MCF 10A (cell line): Measurements from ENCODE around the gene DUSP23. TPM values are rescaled to one million over a fixed set of nuclear protein-coding genes. Genes with fewer than 3 reads are reported as not detected.

Source experiments
- BruUV-seq: library from RNA; stranded (reverse); fragments of 400-500 nt; replicated peaks from 2 replicates; lab custom pipeline; 2021; lab: Mats Ljungman, UMichigan
- CTCF ChIA-PET: fragments of 300-600 bp; sonication (Branson Sonifier 250); formaldehyde crosslinking; extraction: SDS; loops from one replicate; lab custom pipeline; 2021; ENCODE audit warnings: antibody characterized with exemption, inconsistent platforms; lab: Yijun Ruan, JAX
- POLR2A ChIA-PET: fragments of 300-600, 350-650 bp; sonication (Branson Sonifier 250); formaldehyde crosslinking; extraction: SDS; loops from one replicate; lab custom pipeline; 2020; ENCODE audit warnings: antibody characterized with exemption, inconsistent platforms; lab: Yijun Ruan, JAX
- DNase-seq: peaks from one replicate; pipeline ENCODE4 v3.0.0-alpha.2; 2018; ENCODE audit not compliant: unreplicated experiment
- H3K27ac Mint-ChIP-seq: one replicate; pipeline ENCODE4 v1.8.0; 2022; ENCODE audit warnings: mild to moderate bottlenecking, low read depth, mixed read lengths; ENCODE audit not compliant: unreplicated experiment
- H3K27me3 Mint-ChIP-seq: one replicate; pipeline ENCODE4 v1.8.0; 2022; ENCODE audit warnings: mixed read lengths; ENCODE audit not compliant: insufficient read depth, unreplicated experiment
- H3K36me3 Mint-ChIP-seq: one replicate; pipeline ENCODE4 v1.8.0; 2022; ENCODE audit warnings: mild to moderate bottlenecking, moderate library complexity, mixed read lengths; ENCODE audit not compliant: insufficient read depth, unreplicated experiment
- H3K4me1 Mint-ChIP-seq: one replicate; pipeline ENCODE4 v1.8.0; 2022; ENCODE audit warnings: mixed read lengths; ENCODE audit not compliant: insufficient read depth, unreplicated experiment
- H3K4me3 Mint-ChIP-seq: one replicate; pipeline ENCODE4 v1.8.0; 2022; ENCODE audit warnings: mild to moderate bottlenecking, moderate library complexity, mixed read lengths; ENCODE audit not compliant: unreplicated experiment
- H3K9me3 Mint-ChIP-seq: one replicate; pipeline ENCODE4 v1.8.0; 2022; ENCODE audit warnings: mixed read lengths; ENCODE audit not compliant: unreplicated experiment
- intact Hi-C: fragments of 100-400 bp; cut with micrococcal nuclease; formaldehyde crosslinking; loops from 2 replicates; pipeline ENCODE4 v1.14.1; 2022
- total RNA-seq: library from RNA; stranded (reverse); gene quantifications from 2 replicates; pipeline ENCODE4 v1.2.3, GENCODE V29; 2022
- TF ChIP-seq, protein P1 (sequence below): fragments of 200-600 bp; IDR thresholded peaks from one replicate; pipeline ENCODE4 v1.8.0; 2022; ENCODE audit warnings: antibody characterized with exemption, mild to moderate bottlenecking; ENCODE audit not compliant: unreplicated experiment

Gene DUSP23
- total RNA-seq, 1 experiment from 2014 or later = 178 TPM

DNA sequence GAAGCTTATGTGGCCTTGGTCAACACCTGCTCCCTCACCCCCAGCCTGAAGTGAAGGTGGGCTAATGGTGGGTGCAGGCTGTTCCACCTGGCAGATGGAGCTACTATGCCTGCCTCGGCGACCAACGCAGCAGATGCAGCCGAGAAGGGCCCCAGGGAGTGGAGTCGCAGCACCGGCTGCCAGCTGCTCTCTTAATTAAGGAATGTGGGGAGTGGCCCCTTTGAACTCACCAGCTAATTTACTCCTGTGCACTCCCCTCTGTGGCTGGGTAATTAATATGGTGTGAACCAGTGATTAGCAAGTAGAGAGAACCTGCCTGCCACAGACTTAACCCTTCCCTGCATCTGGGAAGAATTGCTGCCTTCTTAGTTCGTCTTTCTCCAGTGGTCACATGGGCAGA is 42.6 kb downstream of the DUSP23 start:
- TF ChIP-seq, protein P1, sequence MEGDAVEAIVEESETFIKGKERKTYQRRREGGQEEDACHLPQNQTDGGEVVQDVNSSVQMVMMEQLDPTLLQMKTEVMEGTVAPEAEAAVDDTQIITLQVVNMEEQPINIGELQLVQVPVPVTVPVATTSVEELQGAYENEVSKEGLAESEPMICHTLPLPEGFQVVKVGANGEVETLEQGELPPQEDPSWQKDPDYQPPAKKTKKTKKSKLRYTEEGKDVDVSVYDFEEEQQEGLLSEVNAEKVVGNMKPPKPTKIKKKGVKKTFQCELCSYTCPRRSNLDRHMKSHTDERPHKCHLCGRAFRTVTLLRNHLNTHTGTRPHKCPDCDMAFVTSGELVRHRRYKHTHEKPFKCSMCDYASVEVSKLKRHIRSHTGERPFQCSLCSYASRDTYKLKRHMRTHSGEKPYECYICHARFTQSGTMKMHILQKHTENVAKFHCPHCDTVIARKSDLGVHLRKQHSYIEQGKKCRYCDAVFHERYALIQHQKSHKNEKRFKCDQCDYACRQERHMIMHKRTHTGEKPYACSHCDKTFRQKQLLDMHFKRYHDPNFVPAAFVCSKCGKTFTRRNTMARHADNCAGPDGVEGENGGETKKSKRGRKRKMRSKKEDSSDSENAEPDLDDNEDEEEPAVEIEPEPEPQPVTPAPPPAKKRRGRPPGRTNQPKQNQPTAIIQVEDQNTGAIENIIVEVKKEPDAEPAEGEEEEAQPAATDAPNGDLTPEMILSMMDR = no peak
- Mint-ChIP-seq H3K4me3 (no peak overlapping the region), H3K27ac (no peak overlapping the region), H3K9me3 (no peaks in the 10 kb centered on the region), H3K36me3 (no peaks in the 10 kb centered on the region), H3K4me1 (peaks cover 5% of the 10 kb centered on the region), H3K27me3 (peaks cover 16% of the 10 kb centered on the region)
- CTCF ChIA-PET = interaction anchor here (0.7 to 2.9 kb wide), 6 partner anchors 9 to 69 kb away, joined by 3 to 17 read pairs (median 5); no protein-coding TSS in a partner anchor
- no TSS peak for BruUV-seq
- POLR2A ChIA-PET = no interaction called here
- DNase-seq = no peak
- intact Hi-C loops = no loop called here

DNA sequence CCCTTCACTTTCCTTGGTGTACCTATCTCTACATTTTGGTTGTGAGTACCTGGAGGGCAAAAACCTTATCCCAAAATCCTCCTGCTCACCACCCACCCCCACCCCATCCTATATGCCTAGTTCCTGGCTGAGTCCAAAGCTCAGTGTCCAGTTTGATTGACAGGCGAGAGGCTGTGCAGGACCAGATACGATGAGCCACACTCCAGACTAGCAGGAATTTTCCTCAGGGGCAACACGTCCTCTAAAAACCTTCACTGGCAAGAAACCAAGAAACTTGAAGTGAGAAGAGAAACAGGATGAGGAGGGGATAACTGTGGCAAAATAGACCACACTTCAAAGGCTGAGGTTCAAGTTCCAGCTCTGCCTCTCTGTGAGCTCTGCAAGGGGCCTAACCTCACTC is 44.8 kb downstream of the DUSP23 start:
- CTCF ChIA-PET = interaction anchor here (0.6 to 3.3 kb wide), 5 partner anchors 21 to 67 kb away, joined by 3 to 23 read pairs (median 5); no protein-coding TSS in a partner anchor
- TF ChIP-seq, protein P1 = no peak
- no peak overlapping the region for H3K4me3 Mint-ChIP-seq
- no TSS peak for BruUV-seq
- intact Hi-C loops = no loop called here
- POLR2A ChIA-PET = interaction anchor here (0.6 kb wide), 1 partner anchor 181 kb away, joined by 3 read pairs; no protein-coding TSS in a partner anchor
- DNase-seq = no peak
- H3K27me3 Mint-ChIP-seq = peaks cover 16% of the 10 kb centered on the region
- H3K4me1 Mint-ChIP-seq = peaks cover 5% of the 10 kb centered on the region
- no peaks in the 10 kb centered on the region for H3K9me3 Mint-ChIP-seq
- no peaks in the 10 kb centered on the region for H3K36me3 Mint-ChIP-seq
- H3K27ac Mint-ChIP-seq = no peak overlapping the region

DNA sequence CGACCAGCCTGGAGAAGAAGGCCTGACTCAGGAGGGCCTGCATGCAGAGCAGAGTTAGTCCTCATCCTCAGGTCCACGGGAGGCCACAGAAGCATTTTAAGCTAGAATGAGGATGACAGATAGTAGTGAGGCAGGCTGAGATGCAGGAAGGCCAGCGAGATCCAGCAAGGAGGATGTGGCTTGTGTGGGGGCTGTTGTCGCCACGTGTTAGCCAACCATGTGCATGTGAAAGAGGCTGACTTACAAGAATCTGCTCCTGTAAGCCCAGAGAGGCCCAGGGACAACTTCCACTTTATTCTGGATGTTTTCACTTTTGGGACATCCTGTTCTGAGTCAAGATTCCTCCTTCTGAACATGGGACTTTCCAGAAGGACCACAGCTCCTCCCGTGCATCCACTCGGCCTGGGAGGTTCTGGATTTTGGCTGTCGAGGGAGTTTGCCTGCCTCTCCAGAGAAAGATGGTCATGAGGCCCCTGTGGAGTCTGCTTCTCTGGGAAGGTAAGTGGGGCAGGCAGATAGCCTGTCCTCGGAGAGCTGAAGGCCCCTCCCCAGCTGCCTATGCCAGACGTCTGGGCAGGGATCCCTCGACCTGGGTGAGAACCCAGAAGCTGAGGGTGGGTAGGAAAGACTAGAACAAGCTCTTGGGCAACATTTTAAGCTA is 45.8 kb downstream of the DUSP23 start, which contains the start of gene SLAMF8:
SLAMF8 (plus strand) TSS at position 433 of the 661 bp plus-strand sequence; CDS start at position 459, 26 bp downstream.
- Mint-ChIP-seq H3K4me3 (no peak within 1 kb of the TSS), H3K9me3 (no peaks in the 10 kb centered on the region), H3K27me3 (peaks cover 16% of the 10 kb centered on the region), H3K36me3 (no peaks in the 10 kb centered on the region), H3K4me1 (peaks cover 5% of the 10 kb centered on the region), H3K27ac (no peak within 1 kb of the TSS)
- POLR2A ChIA-PET = interaction anchor here (0.7 kb wide), 1 partner anchor 1573 kb away, joined by 3 read pairs; no protein-coding TSS in a partner anchor
- intact Hi-C loops = no loop called here
- no peak for DNase-seq
- BruUV-seq = no TSS peak
- TF ChIP-seq, protein P1 = no peak
- CTCF ChIA-PET = interaction anchor here (0.8 to 3.3 kb wide), 6 partner anchors 24 to 181 kb away, joined by 3 to 23 read pairs (median 4); partner anchors contain the start of gene FCRL6

DNA sequence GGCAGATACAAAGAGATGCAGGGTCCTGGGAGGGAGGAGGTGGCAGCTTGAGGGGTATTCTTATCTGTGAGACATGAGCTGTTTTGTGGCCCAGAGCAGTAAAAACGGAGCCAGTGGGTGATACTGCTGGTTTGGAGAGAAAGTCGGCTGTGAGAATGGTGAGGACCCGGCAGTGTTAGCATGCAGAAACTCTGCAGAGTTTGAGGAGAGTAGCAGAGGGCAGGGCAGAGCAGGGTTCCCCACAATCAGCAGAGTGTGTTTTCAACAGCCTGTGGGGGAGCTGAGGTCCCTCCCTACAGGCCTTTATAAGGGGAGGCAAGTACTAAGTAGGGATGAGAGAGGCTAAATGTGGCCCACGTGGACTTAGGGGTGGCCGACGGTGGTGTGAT is 46.3 kb downstream of the DUSP23 start:
- TF ChIP-seq, protein P1 = no peak
- Mint-ChIP-seq H3K27ac (no peak overlapping the region), H3K27me3 (peaks cover 11% of the 10 kb centered on the region), H3K4me1 (peaks cover 5% of the 10 kb centered on the region), H3K36me3 (no peaks in the 10 kb centered on the region), H3K9me3 (no peaks in the 10 kb centered on the region), H3K4me3 (no peak overlapping the region)
- no TSS peak for BruUV-seq
- no peak for DNase-seq
- CTCF ChIA-PET = interaction anchor here (0.6 to 3.3 kb wide), 8 partner anchors 25 to 180 kb away, joined by 3 to 23 read pairs (median 4); partner anchors contain the start of gene FCRL6
- intact Hi-C loops = no loop called here
- POLR2A ChIA-PET = no interaction called here
